HG02763 (cell line): ENCODE data around the gene TSPYL6.
"Not testable (repeated sequence)": the region's sequence is repeated elsewhere in the genome, so short reads cannot be mapped to it uniquely, and the experiment has no call there.

Source experiments
- ATAC-seq: cut with Tn5 transposase; IDR thresholded peaks from one replicate; pipeline ENCODE4 v1.9.1; 2021; ENCODE audit warnings: mild to moderate bottlenecking, moderate library complexity; ENCODE audit not compliant: unreplicated experiment

The TSPYL6 gene

GRCh38 chr2:54256091-54256694 lies at the start of gene TSPYL6:
Gene TSPYL6 (minus strand): TSS chr2:54256229. CDS start chr2:54256151, 78 bp downstream.
- ATAC-seq = no peak

DNA sequence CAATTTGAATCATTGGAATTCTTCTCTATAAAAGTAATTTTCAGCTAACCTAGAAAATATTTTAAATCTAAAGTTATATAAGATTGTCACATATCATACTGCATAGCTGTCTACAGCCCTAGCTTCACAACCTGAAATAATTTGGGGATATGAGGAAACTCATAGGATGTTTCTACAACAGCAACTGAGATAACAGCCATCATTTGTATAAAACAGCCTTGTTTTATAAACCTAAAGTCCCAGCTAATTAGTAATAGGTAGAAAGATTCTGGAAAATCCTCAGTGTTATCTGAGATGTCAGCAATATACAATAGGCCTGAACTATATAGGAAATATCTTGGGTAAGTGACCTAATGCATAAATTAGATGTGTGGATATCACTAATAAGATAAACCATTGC lies 47.6 kb upstream of the TSPYL6 start:
- ATAC-seq = no peak

- no peak for ATAC-seq
These were observed 42.5 kb upstream of the TSPYL6 start for GRCh38 chr2:54298514-54298913.

DNA sequence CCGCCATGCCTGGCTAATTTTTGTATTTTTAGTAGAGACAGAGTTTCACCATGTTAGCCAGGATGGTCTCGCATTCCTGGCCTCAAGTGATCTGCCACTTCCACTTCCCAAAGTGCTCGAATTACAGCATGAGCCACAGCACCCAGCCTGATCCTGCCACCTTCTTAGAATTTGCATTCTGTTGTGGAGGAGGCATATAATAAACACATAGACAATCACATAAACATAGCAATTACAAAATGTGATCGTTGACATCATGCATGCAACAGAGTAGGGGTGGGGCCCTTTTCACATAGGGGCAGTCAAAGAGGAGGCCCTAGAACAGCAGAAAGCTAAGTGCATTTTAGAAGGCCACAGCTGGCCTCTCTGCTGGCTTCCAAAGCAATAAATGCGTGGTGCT lies 39.9 kb upstream of the TSPYL6 start:
- no peak for ATAC-seq

- not testable (repeated sequence) for ATAC-seq
These were observed 38.6 kb upstream of the TSPYL6 start for GRCh38 chr2:54294665-54295064.

- no peak for ATAC-seq
These were observed 34.5 kb upstream of the TSPYL6 start for GRCh38 chr2:54290356-54291025.

DNA sequence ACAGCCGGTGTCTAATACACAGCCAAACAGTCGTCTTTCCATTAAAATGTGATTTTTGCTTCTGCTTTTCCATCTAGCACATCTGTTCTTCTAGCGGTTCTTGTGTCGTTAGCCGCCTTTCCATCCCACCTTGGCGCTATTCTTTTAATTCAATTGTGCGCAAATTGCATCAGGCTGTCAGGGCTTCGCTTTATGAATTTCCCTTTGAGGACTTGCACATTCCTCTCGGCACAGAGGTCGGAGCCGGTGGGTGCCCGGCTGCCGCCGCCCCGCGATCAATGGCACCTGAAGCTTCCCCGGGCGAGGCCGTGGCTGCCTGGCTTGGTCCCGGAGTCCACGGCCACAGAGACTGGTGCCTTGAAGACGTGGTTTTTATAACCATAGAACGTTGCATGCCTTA lies 33.9 kb upstream of the TSPYL6 start:
- no peak for ATAC-seq

DNA sequence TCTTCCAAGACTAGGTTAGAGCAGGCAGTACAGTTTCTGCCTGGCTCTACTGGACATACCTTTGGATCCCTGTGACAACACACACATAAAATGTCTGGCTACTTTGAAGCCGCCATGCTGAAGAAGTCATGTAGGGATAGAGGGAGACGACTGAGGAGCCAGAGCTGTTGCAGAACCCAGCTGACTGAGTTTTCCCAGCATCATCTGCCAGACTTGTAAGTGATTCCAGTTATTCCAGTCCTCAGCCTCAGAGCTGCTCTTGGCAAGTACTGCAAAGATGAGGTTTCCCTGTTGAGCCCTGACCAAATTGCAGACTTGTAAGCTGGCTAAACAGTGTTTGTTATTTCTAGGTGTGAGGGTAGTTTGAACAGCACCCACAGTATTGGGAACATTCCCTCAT lies 31.5 kb upstream of the TSPYL6 start:
- ATAC-seq = no peak

- no peak for ATAC-seq
These were observed 29.4 kb upstream of the TSPYL6 start for GRCh38 chr2:54285451-54285850.

GRCh38 chr2:54284826-54285225 lies 28.8 kb upstream of the TSPYL6 start:
- no peak for ATAC-seq

- no peak for ATAC-seq
These were observed 23.4 kb upstream of the TSPYL6 start for GRCh38 chr2:54279385-54279784.

GRCh38 chr2:54275541-54275940 lies 19.5 kb upstream of the TSPYL6 start:
- no peak for ATAC-seq

DNA sequence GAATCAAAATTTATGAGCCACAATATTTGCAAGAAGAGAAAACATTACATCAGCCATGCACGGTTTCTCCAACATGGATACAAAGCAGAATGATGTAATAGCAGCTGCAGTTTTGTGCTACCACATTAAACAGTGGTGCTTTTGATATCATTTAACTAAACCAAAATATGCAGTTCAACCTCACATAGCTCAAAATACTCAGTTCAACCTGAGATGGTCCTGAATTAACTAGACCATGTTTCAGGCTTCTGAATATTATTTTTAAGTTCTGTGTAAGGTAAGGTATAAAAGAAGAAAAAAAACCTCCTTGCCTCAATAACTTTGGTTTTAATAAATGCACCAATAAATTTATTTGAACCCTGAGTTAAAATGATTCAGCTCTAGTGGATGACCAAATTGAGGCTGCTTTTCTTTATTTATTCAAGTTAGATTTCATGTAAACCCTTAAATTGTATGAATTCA lies 18.8 kb upstream of the TSPYL6 start:
- no peak for ATAC-seq

GRCh38 chr2:54271843-54272627 lies 16.0 kb upstream of the TSPYL6 start:
- peak; percentile 84 for ATAC-seq

DNA sequence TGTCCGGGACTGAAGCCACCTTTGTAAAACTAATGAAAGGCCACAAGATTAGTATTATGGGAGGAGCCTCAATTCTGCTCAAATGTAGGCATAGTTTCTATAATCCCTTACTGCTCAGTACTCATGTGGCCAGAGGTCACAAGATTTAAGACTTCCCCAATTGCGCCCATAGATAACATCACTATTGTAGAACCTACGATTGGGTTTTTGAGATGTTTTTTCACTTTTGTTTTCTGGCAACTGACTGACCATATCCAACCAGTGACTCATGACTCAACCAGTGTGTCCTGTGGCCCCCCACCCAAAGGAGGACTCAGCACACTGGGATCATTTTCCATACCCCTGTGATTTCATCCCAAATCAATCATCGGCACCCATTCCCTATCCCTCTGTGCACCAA lies 15.2 kb upstream of the TSPYL6 start:
- ATAC-seq = no peak

DNA sequence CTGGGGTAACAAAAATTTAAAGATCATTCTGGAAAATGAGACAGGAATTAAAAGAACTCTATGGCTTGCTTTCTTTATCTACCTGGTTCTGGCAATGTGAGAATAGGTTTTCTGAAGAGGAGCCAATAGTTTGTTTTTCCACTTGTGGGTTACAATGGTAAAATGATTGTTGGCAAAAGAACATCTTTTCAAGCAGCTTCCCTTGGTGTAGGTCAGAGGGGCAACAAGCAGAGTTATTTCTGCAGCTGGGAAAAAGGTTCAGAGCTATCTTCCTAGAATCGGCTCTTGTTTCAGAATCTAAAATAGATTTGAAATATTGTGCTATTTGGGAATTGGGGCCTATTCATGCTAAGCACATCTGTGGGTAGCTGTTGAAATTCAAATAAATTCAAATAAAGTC lies 11.5 kb upstream of the TSPYL6 start:
- no peak for ATAC-seq

- not testable (repeated sequence) for ATAC-seq
These were observed 9.1 kb upstream of the TSPYL6 start for GRCh38 chr2:54265081-54265480.

DNA sequence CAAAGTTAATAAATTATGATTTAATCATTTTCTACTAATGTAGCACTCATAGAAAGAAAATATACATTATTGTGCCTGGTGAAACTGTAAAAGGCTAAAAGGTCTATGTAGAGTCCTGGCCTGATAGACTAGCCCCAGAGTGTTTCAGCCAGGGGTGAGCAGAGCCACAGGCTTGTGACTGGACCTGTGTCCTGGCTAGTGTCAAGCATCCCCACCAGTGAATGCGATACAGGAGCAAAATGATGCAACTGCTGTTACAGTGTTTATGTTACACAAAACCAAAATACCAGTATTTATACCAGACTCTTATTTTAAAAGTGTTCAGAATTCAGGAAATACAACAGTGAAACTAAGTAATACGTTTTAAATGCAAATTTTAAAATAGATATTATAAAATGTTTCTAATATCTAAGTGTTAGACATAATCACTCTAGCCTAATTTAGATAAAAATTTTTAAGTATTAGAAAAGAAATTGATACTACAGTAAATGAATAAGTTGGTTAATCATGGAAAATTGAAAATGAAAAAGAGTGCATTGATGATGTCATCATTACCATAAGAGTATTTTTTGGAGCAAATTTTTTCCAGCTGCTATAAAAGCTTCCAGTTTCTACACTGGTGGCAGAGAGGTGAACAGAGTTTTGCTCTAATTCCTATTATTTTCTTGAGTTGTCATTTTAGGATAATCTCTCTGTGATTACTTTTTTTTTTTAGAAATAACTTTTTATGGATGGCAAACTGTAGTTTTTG lies 6.2 kb upstream of the TSPYL6 start:
- no peak for ATAC-seq

GRCh38 chr2:54261537-54261936 lies 5.5 kb upstream of the TSPYL6 start:
- ATAC-seq = no peak

GRCh38 chr2:54260241-54260595 lies 4.2 kb upstream of the TSPYL6 start:
- ATAC-seq = no peak
